HUES48 (cell line): ENCODE data around the gene MSI2.

Experiments used
- H3K27ac ChIP-seq: one replicate; pipeline ENCODE4 v1.7.0; 2013; ENCODE audit warnings: low read depth, low read length, inconsistent platforms
- H3K27me3 ChIP-seq: 2 replicates; pipeline ENCODE4 v1.6.1; 2013; ENCODE audit warnings: mild to moderate bottlenecking, low read length; ENCODE audit not compliant: control insufficient read depth, insufficient read depth
- H3K36me3 ChIP-seq: 2 replicates; pipeline ENCODE4 v1.6.1; 2013; ENCODE audit warnings: low read length; ENCODE audit not compliant: control insufficient read depth, insufficient read depth
- H3K4me1 ChIP-seq: 2 replicates; pipeline ENCODE4 v1.6.1; 2013; ENCODE audit warnings: mild to moderate bottlenecking, low read length; ENCODE audit not compliant: control insufficient read depth, insufficient read depth
- H3K4me3 ChIP-seq: 2 replicates; pipeline ENCODE4 v1.5.1; 2013; ENCODE audit warnings: mild to moderate bottlenecking, low read depth, low read length
- H3K9ac ChIP-seq: 2 replicates; pipeline ENCODE4 v1.6.1; 2013; ENCODE audit warnings: mild to moderate bottlenecking, low read depth, low read length, moderate library complexity
- H3K9me3 ChIP-seq: 2 replicates; pipeline ENCODE4 v1.6.1; 2013; ENCODE audit warnings: low read length; ENCODE audit not compliant: control insufficient read depth, insufficient read depth

Gene MSI2

GRCh38 chr17:57259306-57259705 is 3.0 kb downstream of the MSI2 start:
- peak overlapping the region; percentile 12; the same call in 1 of the 2 replicates for H3K9ac ChIP-seq
- peak overlapping the region; percentile 58 for H3K4me3 ChIP-seq
- peak overlapping the region; percentile 72 for H3K27ac ChIP-seq
- no peaks in the 10 kb centered on the region for H3K9me3 ChIP-seq
- peaks cover 23% of the 10 kb centered on the region for H3K27me3 ChIP-seq
- peaks cover 31% of the 10 kb centered on the region for H3K36me3 ChIP-seq
- peaks cover 53% of the 10 kb centered on the region for H3K4me1 ChIP-seq

- peak overlapping the region; percentile 58 for H3K4me3 ChIP-seq
These were observed 3.5 kb downstream of the MSI2 start for GRCh38 chr17:57259817-57260216.

GRCh38 chr17:57260325-57261083 is 4.2 kb downstream of the MSI2 start:
- no peak overlapping the region for H3K9ac ChIP-seq
- H3K9me3 ChIP-seq: no peaks in the 10 kb centered on the region
- H3K36me3 ChIP-seq: peaks cover 43% of the 10 kb centered on the region
- H3K4me1 ChIP-seq: peaks cover 43% of the 10 kb centered on the region
- peak overlapping the region; percentile 58 for H3K4me3 ChIP-seq
- H3K27ac ChIP-seq: peak overlapping the region; percentile 72
- H3K27me3 ChIP-seq: peaks cover 13% of the 10 kb centered on the region

More at GRCh38 chr17:57259817-57260216, 3.5 kb downstream of the MSI2 start:
- Histone ChIP-seq H3K4me1 (peaks cover 48% of the 10 kb centered on the region), H3K36me3 (peaks cover 36% of the 10 kb centered on the region), H3K27me3 (peaks cover 20% of the 10 kb centered on the region), H3K27ac (peak overlapping the region; percentile 72), H3K9ac (peak overlapping the region; percentile 7; the same call in 1 of the 2 replicates), H3K9me3 (no peaks in the 10 kb centered on the region)

DNA sequence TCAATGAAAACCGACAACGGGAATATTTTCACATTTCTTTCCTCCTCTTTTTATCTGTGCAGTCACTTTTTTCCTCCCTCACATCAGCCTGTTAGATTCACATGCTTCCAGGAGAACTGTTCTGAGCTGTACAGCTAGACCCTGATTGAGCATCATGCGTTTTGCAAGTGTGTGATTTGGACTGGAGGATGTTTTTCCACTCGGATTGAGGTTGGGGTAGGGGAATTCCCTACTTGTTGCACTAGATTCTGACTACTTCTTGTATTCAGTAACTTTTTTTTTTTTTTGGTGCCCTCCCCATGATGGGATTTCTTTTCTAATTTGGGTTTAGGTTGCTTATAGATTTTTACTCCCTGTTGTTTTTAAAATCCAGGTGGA is 4.8 kb downstream of the MSI2 start:
- peaks cover 42% of the 10 kb centered on the region for H3K4me1 ChIP-seq
- H3K9me3 ChIP-seq: no peaks in the 10 kb centered on the region
- no peak overlapping the region for H3K27ac ChIP-seq
- H3K36me3 ChIP-seq: peaks cover 48% of the 10 kb centered on the region
- H3K9ac ChIP-seq: no peak overlapping the region
- H3K27me3 ChIP-seq: peaks cover 10% of the 10 kb centered on the region; the same call in 1 of the 2 replicates
- H3K4me3 ChIP-seq: peak overlapping the region; percentile 58; the same call in 1 of the 2 replicates

- Histone ChIP-seq H3K9me3 (no peaks in the 10 kb centered on the region), H3K27me3 (peaks cover 10% of the 10 kb centered on the region; the same call in 1 of the 2 replicates), H3K36me3 (peaks cover 60% of the 10 kb centered on the region), H3K9ac (no peak overlapping the region), H3K4me1 (peaks cover 42% of the 10 kb centered on the region), H3K27ac (no peak overlapping the region), H3K4me3 (no peak overlapping the region)
These were observed 6.2 kb downstream of the MSI2 start for GRCh38 chr17:57262557-57262956.

GRCh38 chr17:57264250-57264649 is 7.9 kb downstream of the MSI2 start:
- Histone ChIP-seq H3K9ac (no peak overlapping the region), H3K36me3 (peaks cover 74% of the 10 kb centered on the region), H3K27ac (no peak overlapping the region), H3K4me3 (no peak overlapping the region), H3K4me1 (peaks cover 30% of the 10 kb centered on the region), H3K9me3 (no peaks in the 10 kb centered on the region), H3K27me3 (peaks cover under 1% of the 10 kb centered on the region; the same call in 1 of the 2 replicates)

DNA sequence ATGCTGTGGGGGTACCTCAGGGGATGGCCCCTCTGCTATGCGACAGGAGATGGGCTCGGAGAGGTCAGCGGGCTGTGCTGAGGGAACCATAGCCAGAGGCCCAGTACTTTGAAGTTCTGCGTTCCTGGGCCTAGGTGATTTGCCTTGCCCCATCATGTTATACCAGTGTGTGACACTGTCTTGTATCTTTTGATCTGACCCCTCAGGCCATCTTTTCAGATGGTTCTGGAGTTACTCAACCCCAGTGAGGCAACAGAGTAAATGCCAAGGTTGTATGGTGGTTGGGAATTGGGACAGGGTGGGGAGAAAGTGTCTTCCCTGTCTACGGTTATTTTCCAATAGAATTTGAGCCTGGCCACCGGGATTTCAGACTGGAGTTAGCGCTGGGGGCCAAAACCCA is 8.5 kb downstream of the MSI2 start:
- Histone ChIP-seq H3K9me3 (no peaks in the 10 kb centered on the region), H3K4me3 (no peak overlapping the region), H3K9ac (no peak overlapping the region), H3K4me1 (peaks cover 24% of the 10 kb centered on the region), H3K27me3 (no peaks in the 10 kb centered on the region), H3K36me3 (peaks cover 79% of the 10 kb centered on the region), H3K27ac (no peak overlapping the region)

- no peak overlapping the region for H3K4me3 ChIP-seq
- H3K27ac ChIP-seq: no peak overlapping the region
- H3K36me3 ChIP-seq: peaks cover 75% of the 10 kb centered on the region
- peaks cover 13% of the 10 kb centered on the region for H3K4me1 ChIP-seq
- H3K9ac ChIP-seq: no peak overlapping the region
- H3K27me3 ChIP-seq: no peaks in the 10 kb centered on the region
- no peaks in the 10 kb centered on the region for H3K9me3 ChIP-seq
These were observed 10.6 kb downstream of the MSI2 start for GRCh38 chr17:57266902-57267311.

DNA sequence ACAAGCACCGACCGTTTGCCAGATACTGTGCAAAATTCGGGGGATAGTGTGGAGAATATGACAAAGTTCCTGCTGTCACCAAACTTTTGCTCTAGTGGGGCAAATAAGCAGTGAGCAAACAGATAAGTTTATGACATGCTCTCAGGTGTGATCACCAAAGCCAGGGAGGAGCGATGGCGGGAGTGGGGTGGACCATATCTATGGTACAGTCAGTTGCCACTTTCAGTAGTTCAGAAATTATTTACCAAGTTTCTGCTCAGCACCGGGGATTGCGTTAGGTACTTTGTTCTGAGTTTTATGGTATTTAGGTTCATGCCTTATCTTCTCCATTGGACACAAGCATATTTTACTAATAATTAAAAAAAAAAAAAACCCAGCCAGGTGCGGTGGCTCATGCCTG is 11.9 kb downstream of the MSI2 start:
- peaks cover 75% of the 10 kb centered on the region for H3K36me3 ChIP-seq
- H3K4me1 ChIP-seq: peaks cover 13% of the 10 kb centered on the region

DNA sequence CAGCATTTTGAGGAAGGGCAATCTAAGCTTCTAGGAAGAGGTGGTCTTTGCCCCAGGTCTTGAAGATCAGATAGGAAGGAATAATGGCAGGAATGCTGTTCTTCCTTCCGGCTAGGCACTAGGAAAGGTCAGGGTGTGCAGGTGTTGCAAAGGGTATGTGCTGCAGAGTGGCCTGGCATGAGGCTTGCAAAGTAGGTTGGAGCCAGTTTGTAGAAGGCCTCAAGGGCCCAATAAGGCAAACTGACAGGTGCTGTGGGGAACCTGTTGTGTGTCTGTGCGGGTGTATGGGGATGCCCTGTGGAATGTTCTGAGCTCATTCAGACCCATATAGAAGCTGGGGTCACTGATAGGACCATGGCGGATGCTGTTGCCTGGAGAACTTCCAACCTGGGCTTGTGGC is 12.7 kb downstream of the MSI2 start:
- no peak overlapping the region for H3K27ac ChIP-seq
- H3K4me1 ChIP-seq: peaks cover 9% of the 10 kb centered on the region
- H3K27me3 ChIP-seq: no peaks in the 10 kb centered on the region
- no peak overlapping the region for H3K9ac ChIP-seq
- H3K36me3 ChIP-seq: peaks cover 69% of the 10 kb centered on the region
- H3K9me3 ChIP-seq: no peaks in the 10 kb centered on the region
- no peak overlapping the region for H3K4me3 ChIP-seq

More for the DNA sequence above, 11.9 kb downstream of the MSI2 start:
- no peaks in the 10 kb centered on the region for H3K9me3 ChIP-seq
- H3K9ac ChIP-seq: no peak overlapping the region
- no peak overlapping the region for H3K4me3 ChIP-seq
- H3K27ac ChIP-seq: no peak overlapping the region
- no peaks in the 10 kb centered on the region for H3K27me3 ChIP-seq

GRCh38 chr17:57269598-57270255 is 13.4 kb downstream of the MSI2 start:
- H3K27ac ChIP-seq: no peak overlapping the region
- H3K9ac ChIP-seq: no peak overlapping the region
- H3K4me3 ChIP-seq: no peak overlapping the region
- peaks cover 69% of the 10 kb centered on the region for H3K36me3 ChIP-seq
- H3K4me1 ChIP-seq: peaks cover 9% of the 10 kb centered on the region
- no peaks in the 10 kb centered on the region for H3K9me3 ChIP-seq
- no peaks in the 10 kb centered on the region for H3K27me3 ChIP-seq
